ENCODE measurements around the gene SLA2.

The SLA2 gene

GRCh38 chr20:36607586-36608387, 38.2 kb downstream of the SLA2 start:
- DNase-seq: no peak

DNA sequence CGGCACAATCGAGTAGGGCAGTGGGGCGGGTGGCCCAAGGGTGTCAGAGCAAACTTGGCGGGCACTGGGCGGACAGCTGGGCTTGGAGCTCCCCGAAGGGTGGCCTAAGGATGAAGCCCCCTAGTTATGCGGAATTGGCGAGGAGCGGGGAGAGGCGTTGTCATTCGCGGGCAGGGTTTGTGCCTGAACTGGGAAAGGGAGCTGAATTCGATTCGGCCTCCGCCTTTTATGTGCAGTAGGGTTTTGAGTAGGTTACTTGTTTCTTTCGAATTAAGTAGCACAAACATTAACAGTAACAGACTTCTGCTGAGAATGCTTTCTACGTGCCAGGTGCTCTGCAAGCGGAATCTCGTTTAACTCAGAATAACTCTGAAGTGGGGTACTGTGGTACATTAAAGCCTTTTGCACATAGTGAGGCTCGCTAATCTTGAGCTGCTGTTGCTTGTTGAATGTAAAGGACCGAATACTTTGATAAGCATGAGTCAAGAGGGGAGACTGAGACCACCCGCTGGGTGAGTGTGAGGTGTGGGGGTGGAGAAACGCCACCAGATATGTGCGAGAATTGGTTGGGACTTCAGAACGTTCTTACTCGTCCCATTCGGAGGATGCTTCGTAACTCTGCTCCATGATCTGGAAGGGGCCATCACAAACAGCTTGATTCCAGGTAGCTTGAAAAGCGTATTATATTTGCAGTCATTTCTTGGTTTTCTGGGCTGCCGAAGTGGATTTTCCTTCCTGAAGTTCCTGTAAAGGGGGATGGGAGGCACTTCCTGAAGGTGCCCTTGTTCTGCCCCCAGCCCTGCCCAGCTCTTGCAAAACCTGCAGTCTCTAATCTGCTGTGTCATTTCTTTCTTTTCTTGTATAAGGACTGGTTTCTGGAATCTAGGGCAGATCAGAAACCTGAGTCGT, 39.6 kb downstream of the SLA2 start:
- DNase-seq: peak in 1 of 5 experiments; percentile 40

DNA sequence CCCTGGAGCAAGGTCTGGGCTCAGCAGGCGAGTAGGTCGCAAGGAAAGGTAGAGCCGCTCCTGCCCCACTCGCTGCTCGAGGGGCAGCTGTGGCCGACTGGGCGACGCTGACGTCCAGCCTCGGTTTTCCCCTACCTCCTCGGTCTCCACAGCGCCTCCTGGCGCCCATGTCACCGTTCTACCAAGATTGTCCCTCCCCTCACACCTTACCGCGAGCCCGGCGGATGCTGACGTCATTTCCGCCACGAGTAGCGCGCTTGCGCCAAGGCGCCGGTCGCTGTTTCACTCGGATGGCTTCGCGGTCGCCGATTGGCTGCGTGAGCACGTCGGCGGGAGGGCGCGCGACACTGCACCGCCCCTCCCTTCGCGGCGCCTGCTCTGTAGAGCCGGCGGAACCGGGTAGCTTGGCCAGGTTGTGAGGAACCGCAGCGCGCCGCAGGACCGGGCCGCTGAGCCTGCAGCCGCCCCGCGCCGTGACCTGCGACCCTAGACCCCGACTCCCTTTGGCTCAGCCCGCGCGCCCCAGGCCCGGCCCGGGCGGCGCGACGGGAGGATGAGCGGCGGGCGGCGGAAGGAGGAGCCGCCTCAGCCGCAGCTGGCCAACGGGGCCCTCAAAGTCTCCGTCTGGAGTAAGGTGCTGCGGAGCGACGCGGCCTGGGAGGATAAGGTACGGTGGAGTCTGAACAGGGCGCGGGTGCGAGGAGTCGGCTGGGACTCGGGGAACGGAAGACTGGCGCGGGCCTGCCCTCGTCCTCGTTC, 40.4 kb downstream of the SLA2 start, which contains the start of gene RAB5IF:
Gene RAB5IF, plus strand, starts transcription at position 381 of the 759 bp plus-strand sequence. Its CDS starts 173 bp downstream, at position 554.
- peak; percentile 97 to 99 (median 98) for DNase-seq

DNA sequence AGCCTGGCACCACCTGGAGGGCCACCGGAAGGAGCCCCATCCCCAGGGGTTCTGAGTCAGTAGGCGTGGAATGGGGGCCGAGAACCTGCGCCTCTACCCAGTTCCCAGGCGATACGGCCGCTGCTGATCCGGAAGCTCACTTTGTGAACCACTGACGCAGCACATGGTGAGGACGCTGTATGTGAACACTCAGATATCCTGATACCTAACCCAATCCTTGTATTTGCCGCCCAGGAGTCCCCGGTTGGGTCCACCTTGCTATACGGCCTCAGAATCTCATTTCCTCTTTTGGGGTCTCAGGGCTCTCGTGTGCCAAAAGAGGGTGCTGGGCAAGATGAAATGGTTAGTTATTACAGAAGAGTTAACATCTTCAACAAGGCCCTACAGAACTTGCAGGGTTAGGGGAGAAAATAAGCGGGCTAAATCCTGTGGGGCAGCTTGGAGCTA, 41.0 kb downstream of the SLA2 start:
- DNase-seq: peak in 3 of 5 experiments; percentile 24 to 83 (median 42)

- DNase-seq: no peak
Measured at GRCh38 chr20:36601540-36601939, 44.5 kb downstream of the SLA2 start.

DNA sequence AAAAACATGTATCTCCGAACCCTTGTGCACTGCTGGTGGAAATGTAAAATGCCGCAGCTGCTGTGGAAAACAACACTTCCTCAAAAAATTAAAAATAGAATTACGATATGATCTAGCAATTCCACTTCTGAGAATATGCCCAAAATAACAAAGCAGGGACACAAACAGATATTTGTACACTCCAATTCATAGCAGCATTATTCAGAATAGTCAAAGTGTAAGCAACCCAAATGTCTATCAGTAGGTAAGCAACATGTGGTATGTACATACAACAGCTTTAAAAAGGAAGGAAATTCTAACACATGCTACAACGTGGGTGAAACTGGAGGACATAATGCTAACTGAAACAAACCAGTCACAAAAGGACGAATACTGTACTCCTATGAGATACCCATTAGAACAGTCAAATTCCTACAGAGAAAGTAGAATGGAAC, 46.1 kb downstream of the SLA2 start:
- no peak for DNase-seq

DNA sequence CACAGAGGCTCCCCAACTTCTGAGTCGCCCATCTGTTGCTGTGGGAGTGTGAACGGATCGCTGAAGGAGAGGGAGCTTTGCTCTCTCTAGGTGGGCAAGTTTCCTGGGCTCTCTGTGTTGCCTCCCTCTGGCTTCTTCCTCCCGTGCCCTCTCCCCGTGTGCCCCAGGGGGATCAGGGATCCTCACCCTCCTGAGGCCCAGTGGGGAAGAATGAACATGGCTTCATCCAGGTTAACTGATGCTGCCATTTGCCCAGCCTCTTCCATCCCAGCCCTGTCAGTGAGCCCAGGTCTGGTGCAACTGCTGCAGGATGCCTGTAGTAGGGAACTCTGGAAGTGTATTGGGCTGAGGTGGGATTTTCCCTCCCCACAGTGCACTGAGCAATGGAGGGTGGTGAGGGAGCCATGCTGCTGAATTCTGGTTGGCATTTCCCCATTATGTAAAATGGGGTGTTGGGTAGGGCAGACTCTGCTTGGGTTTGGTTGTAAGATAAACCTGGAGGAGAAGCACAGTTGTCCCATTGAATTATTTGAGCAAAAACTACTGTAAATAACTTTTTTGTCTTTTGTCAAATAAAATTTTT, 52.6 kb downstream of the SLA2 start:
- DNase-seq: no peak

DNA sequence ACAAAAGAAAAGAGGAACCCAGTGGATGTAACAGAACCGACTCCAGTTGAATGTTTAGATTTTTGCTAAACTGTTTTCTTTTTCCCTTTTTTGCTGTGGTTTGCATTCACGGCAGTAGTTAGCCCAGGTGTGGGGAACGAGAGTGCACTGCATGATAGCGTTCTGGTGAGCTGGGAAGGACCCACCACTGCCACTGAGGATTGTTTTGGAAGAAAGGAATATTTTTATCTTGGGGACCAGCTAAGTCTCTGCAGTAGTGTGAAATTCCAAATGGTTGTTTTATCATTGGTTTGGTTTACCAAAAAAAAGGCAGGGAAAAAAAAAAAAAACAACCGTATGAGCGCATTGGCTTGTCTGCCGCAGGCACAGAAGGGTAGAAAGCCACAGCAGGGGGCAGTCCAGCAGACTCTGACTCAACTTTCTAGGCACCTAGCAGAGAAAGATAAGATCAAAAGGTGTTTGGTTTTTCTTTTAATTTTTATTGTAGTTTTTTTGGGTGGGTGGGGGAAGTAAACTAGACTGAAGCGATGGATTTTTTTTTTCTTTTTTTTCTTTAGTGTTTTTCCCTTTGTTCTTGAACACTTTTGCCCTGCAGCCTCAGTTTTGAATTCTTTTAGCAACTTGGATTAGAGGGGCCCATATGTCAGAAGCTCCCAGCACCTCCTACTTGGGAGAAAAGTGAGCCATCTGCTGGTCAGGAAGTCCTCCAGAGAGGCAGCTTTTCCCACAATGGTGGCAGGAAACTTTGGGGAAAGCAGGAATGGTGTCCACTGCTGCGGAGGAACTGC, 53.9 kb downstream of the SLA2 start:
- peak in 4 of 5 experiments; percentile 48 to 86 (median 51) for DNase-seq

DNA sequence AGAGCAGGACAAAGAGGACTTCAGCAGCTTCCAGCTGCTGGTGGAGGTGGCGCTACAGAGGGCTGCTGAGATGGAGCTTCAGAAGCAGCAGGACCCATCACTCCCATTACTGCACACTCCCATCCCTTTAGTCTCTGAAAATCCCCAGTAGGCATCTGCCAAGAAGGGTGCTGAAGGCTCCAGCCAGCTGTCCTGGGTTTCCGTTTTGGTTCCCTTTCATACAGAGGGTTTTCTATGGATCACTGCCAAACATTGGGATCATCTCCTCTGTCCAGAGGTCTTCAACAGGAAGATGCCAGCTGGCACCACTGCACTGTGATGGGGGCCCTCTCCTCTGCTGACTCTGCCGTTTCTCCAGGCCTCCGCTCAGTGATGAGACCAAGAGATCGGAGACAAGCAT, 54.7 kb downstream of the SLA2 start:
- no peak for DNase-seq

GRCh38 chr20:36587388-36588070, 58.5 kb downstream of the SLA2 start:
- DNase-seq: no peak

- no peak for DNase-seq
Measured at GRCh38 chr20:36585410-36586125, 60.4 kb downstream of the SLA2 start.

DNA sequence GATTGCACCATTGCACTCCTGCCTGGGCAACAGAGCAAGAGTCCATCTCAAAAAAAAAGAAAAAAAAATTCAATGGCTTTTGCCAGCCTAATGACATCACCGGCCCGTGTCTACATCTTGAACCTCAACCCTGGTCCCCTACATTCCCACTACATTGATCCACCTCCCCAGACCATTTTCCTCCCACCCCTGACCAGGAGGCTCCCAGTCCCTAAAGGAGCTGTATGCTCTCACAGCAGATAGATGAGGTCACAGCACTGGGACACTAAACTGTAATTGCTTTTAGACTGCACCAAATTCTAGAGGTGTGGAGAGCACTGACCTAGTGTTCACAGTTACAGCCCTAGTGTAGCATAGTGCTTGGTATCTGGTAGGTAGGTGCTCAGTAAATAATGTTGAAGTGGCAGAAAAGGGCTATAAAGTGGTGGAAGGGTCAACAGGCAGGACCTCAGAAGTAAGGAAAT, 61.9 kb downstream of the SLA2 start:
- no peak for DNase-seq

- DNase-seq: no peak
Measured at GRCh38 chr20:36582821-36583220, 63.2 kb downstream of the SLA2 start.

DNA sequence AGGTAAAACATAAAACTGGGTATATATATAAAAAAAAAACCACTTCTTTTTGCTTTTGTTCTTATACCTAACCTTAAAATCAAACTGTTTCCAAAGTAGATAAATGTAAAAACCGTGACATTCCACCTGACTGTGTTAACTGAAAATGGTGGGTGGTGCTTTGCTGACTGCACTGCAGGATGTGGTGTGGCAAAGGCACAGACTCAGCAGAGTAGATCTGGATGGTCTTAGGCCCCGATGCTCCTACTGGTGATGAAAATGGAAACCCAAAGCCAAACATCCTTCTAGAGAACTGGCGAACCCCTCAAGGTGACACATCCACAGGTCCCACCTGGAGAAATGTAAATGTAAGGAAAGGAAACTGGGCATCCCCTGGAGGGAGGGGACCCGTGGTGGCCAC, 63.7 kb downstream of the SLA2 start:
- DNase-seq: peak in 1 of 5 experiments; percentile 91

- no peak for DNase-seq
Measured at GRCh38 chr20:36579996-36580545, 65.9 kb downstream of the SLA2 start.

GRCh38 chr20:36578356-36579041, 67.5 kb downstream of the SLA2 start:
- no peak for DNase-seq

DNA sequence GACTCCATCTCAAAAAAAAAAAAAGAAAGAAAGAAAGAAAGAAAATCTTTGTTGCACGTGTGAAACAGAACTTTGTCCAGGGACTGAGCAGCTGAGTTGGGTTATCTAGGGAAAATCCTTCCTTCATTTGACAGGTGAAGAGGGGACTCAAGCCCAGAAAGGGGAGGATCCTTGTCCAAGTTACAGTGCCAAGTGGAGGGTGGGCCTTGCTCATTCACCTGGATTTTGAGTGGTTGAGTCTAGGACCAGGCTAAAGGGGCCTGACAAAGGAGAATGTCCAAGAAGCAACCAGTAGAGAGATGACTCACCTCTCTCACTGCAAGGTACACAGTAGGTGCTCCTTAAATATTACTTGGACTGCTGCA, 69.9 kb downstream of the SLA2 start:
- DNase-seq: no peak

GRCh38 chr20:36574366-36575135, 71.4 kb downstream of the SLA2 start:
- DNase-seq: peak; percentile 18 to 61 (median 42)
